PFSK-1 (cell line): ENCODE data around the gene RASGRF2.

Source experiments
- POLR2AphosphoS5 ChIP-seq: IDR thresholded peaks from 2 replicates; pipeline ENCODE4 v1.6.1; 2012; ENCODE audit warnings: low read depth, mild to moderate bottlenecking, control low read depth, low read length, moderate library complexity
- TAF1 ChIP-seq: IDR thresholded peaks from 2 replicates; pipeline ENCODE4 v1.6.1; 2012; ENCODE audit warnings: low read length, control low read depth, borderline replicate concordance; ENCODE audit not compliant: insufficient read depth

DNA sequence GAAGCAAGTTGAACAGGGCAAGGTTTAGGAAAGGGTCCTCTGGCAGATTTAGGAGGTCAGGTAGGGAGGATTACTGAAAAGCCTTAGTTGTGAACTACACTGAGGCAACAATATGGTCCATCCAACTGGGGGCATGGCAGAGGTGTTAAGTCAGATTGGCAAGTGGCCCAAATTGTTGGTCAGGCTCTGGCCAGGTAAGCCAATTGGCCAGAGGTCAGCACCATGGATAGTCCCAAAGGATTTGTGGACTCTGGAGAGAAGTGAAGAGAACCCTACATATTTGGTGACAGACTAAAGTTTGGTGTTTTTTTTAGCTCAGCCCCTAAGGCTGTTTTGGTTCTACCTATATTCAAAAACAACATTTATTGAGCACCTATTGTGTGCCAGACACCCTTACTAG is 39.1 kb upstream of the RASGRF2 start:
- no peak for TF ChIP-seq POLR2AphosphoS5
- no peak for TF ChIP-seq TAF1
